Loucy (cell line): ENCODE measurements around the gene TMEM255A.

Source experiments
- H2AFZ ChIP-seq: fragments of 200-600 bp; sonication (generic); 2 replicates; pipeline ENCODE4 v1.6.0; 2016; ENCODE audit warnings: antibody characterized with exemption, mild to moderate bottlenecking, low read length, moderate library complexity
- H3F3A ChIP-seq: fragments of 200-600 bp; 2 replicates; pipeline ENCODE4 v1.6.0; 2016; ENCODE audit warnings: antibody characterized with exemption, low read depth, mild to moderate bottlenecking
- H3K27me3 ChIP-seq: fragments of 200-600 bp; sonication (generic); 2 replicates; pipeline ENCODE4 v1.6.1; 2014; ENCODE audit warnings: low read length, mild to moderate bottlenecking; ENCODE audit not compliant: insufficient read depth, poor library complexity, severe bottlenecking
- H3K36me3 ChIP-seq: fragments of 200-600 bp; sonication (generic); 2 replicates; pipeline ENCODE4 v1.6.1; 2016; ENCODE audit warnings: low read length; ENCODE audit not compliant: insufficient read depth
- H3K4me1 ChIP-seq: fragments of 200-600 bp; sonication (generic); 2 replicates; pipeline ENCODE4 v1.5.1; 2014; ENCODE audit warnings: low read length, mild to moderate bottlenecking; ENCODE audit not compliant: insufficient read depth, poor library complexity, severe bottlenecking
- H3K4me2 ChIP-seq: fragments of 200-600 bp; sonication (generic); 2 replicates; pipeline ENCODE4 v1.6.0; 2014; ENCODE audit warnings: antibody characterized with exemption, low read length, low read depth, mild to moderate bottlenecking; ENCODE audit not compliant: poor library complexity, severe bottlenecking
- H3K4me3 ChIP-seq: fragments of 200-600 bp; sonication (generic); 2 replicates; pipeline ENCODE4 v1.5.1; 2014; ENCODE audit warnings: low read length, mild to moderate bottlenecking, mixed read lengths; ENCODE audit not compliant: poor library complexity, severe bottlenecking
- H3K79me2 ChIP-seq: fragments of 200-600 bp; sonication (generic); 2 replicates; pipeline ENCODE4 v1.6.1; 2014; ENCODE audit warnings: low read length; ENCODE audit not compliant: insufficient read depth
- H3K9ac ChIP-seq: fragments of 200-600 bp; sonication (generic); 2 replicates; pipeline ENCODE4 v1.6.0; 2014; ENCODE audit warnings: mild to moderate bottlenecking, low read depth, low read length, moderate library complexity; ENCODE audit not compliant: poor library complexity, severe bottlenecking
- H3K9me2 ChIP-seq: fragments of 200-600 bp; sonication (generic); replicated peaks from 2 replicates; pipeline ENCODE4 v1.6.1; 2016; ENCODE audit warnings: low read depth, low read length, mixed read lengths
- H3K9me3 ChIP-seq: fragments of 200-600 bp; sonication (generic); 2 replicates; pipeline ENCODE4 v1.6.1; 2014; ENCODE audit warnings: mild to moderate bottlenecking, antibody characterized with exemption, low read length, low read depth; ENCODE audit not compliant: insufficient read depth
- H4K20me1 ChIP-seq: fragments of 200-600 bp; sonication (generic); 2 replicates; pipeline ENCODE4 v1.6.0; 2014; ENCODE audit warnings: antibody characterized with exemption, low read length, mild to moderate bottlenecking; ENCODE audit not compliant: insufficient read depth, poor library complexity, severe bottlenecking
- CTCF ChIP-seq: fragments of 200-600 bp; sonication (generic); conservative IDR thresholded peaks from 2 replicates; pipeline ENCODE4 v1.5.1; 2014; ENCODE audit warnings: mild to moderate bottlenecking, antibody characterized with exemption, low read length
- EZH2phosphoT487 ChIP-seq: fragments of 200-600 bp; IDR thresholded peaks from 2 replicates; pipeline ENCODE4 v1.6.1; 2018; ENCODE audit warnings: antibody characterized with exemption, mild to moderate bottlenecking, moderate library complexity, borderline replicate concordance

Gene TMEM255A

GRCh38 chrX:120242813-120243212 lies 68.4 kb downstream of the TMEM255A start:
- peak overlapping the region; percentile 87 for H3K4me2 ChIP-seq

GRCh38 chrX:120238933-120239332 lies 72.3 kb downstream of the TMEM255A start:
- no peaks in the 10 kb centered on the region for H3K9me2 ChIP-seq
- H3K79me2 ChIP-seq: peaks cover 25% of the 10 kb centered on the region
- no peak overlapping the region for H3K4me3 ChIP-seq
- H2AFZ ChIP-seq: no peak overlapping the region
- no peaks in the 10 kb centered on the region for H4K20me1 ChIP-seq
- H3K36me3 ChIP-seq: no peaks in the 10 kb centered on the region
- H3K9ac ChIP-seq: no peak overlapping the region
- H3K4me2 ChIP-seq: no peak overlapping the region
- TF ChIP-seq EZH2phosphoT487 (no peak), CTCF (no peak)
- H3F3A ChIP-seq: no peaks in the 10 kb centered on the region
- H3K27me3 ChIP-seq: no peaks in the 10 kb centered on the region
- peaks cover 10% of the 10 kb centered on the region for H3K4me1 ChIP-seq
- H3K9me3 ChIP-seq: no peaks in the 10 kb centered on the region

More at GRCh38 chrX:120242813-120243212, 68.4 kb downstream of the TMEM255A start:
- no peaks in the 10 kb centered on the region for H4K20me1 ChIP-seq
- no peak overlapping the region for H2AFZ ChIP-seq
- H3K4me1 ChIP-seq: peaks cover 10% of the 10 kb centered on the region
- H3K36me3 ChIP-seq: no peaks in the 10 kb centered on the region
- no peaks in the 10 kb centered on the region for H3K9me2 ChIP-seq
- no peaks in the 10 kb centered on the region for H3F3A ChIP-seq
- no peaks in the 10 kb centered on the region for H3K27me3 ChIP-seq
- peak overlapping the region; percentile 85 for H3K9ac ChIP-seq
- H3K79me2 ChIP-seq: peaks cover 36% of the 10 kb centered on the region
- H3K9me3 ChIP-seq: no peaks in the 10 kb centered on the region
- peak overlapping the region; percentile 90 for H3K4me3 ChIP-seq
- no peak for TF ChIP-seq CTCF
- no peak for TF ChIP-seq EZH2phosphoT487

- Histone ChIP-seq H3K79me2 (peaks cover 8% of the 10 kb centered on the region), H3K4me2 (no peak overlapping the region), H4K20me1 (no peaks in the 10 kb centered on the region), H3K9me2 (no peaks in the 10 kb centered on the region), H3K36me3 (no peaks in the 10 kb centered on the region), H3K27me3 (no peaks in the 10 kb centered on the region), H3K9me3 (no peaks in the 10 kb centered on the region), H3K9ac (no peak overlapping the region), H3F3A (no peaks in the 10 kb centered on the region), H3K4me1 (no peaks in the 10 kb centered on the region), H3K4me3 (no peak overlapping the region), H2AFZ (no peak overlapping the region)
- TF ChIP-seq CTCF: no peak
Measured at GRCh38 chrX:120236687-120237479, 74.4 kb downstream of the TMEM255A start.
